Measurements from ENCODE around the gene OR52D1. TPM values are rescaled to one million over a fixed set of nuclear protein-coding genes. Genes with fewer than 3 reads are reported as not detected.

OR52D1 gene
- total and polyA plus RNA-seq, 4 donors, result not detected

GRCh38 chr11:5527716-5528115, 39.2 kb downstream of the OR52D1 start:
- H3K9ac ChIP-seq (ENCODE audit: low read depth in 1 of 2, low read length in 2 of 2), result no peak overlapping the region
- no peaks in the 10 kb centered on the region for H3K9me3 ChIP-seq (ENCODE audit: control insufficient read depth in 4 of 4, low read length in 3 of 4)
- 92% methylated on average over 5 of the region's 5 CpGs for WGBS
- DNase-seq (ENCODE audit: low spot score), result no peak
- no peak overlapping the region for H3K4me3 ChIP-seq (ENCODE audit: low read depth in 1 of 3, low read length in 3 of 3)
- H3K4me1 ChIP-seq (ENCODE audit: control insufficient read depth in 4 of 4, insufficient read depth in 4 of 4, low read length in 3 of 4), result no peaks in the 10 kb centered on the region
- H3K27me3 ChIP-seq (ENCODE audit: control insufficient read depth in 4 of 4, insufficient read depth in 4 of 4, low read length in 3 of 4), result no peaks in the 10 kb centered on the region
- H3K27ac ChIP-seq (ENCODE audit: low read depth in 1 of 2, low read length in 2 of 2), result no peak overlapping the region
- no peaks in the 10 kb centered on the region for H3K36me3 ChIP-seq (ENCODE audit: control insufficient read depth in 4 of 4, insufficient read depth in 3 of 4, low read depth in 1 of 4, low read length in 3 of 4)
- TF ChIP-seq JUND (IDR thresholded peaks at IDR 0.05) (no peak), EGR1 (IDR thresholded peaks at IDR 0.05; ENCODE audit: low read depth in 2 of 2) (no peak), RXRA (IDR thresholded peaks at IDR 0.05) (no peak), RAD21 (IDR thresholded peaks at IDR 0.05) (no peak), FOXA1 (IDR thresholded peaks at IDR 0.05) (no peak), TAF1 (conservative IDR thresholded peaks at IDR 0.05) (no peak), ATF3 (IDR thresholded peaks at IDR 0.05) (no peak), REST (IDR thresholded peaks at IDR 0.05) (no peak), SP1 (IDR thresholded peaks at IDR 0.05) (no peak), FOXA2 (IDR thresholded peaks at IDR 0.05) (no peak), YY1 (IDR thresholded peaks at IDR 0.05) (no peak), NR2F2 (IDR thresholded peaks at IDR 0.05) (no peak), HNF4G (IDR thresholded peaks at IDR 0.05) (no peak)

- TF ChIP-seq YY1 (IDR thresholded peaks at IDR 0.05) (no peak), FOXA2 (IDR thresholded peaks at IDR 0.05) (no peak), HNF4A (conservative IDR thresholded peaks at IDR 0.05) (no peak), FOXA1 (IDR thresholded peaks at IDR 0.05) (no peak), EGR1 (IDR thresholded peaks at IDR 0.05; ENCODE audit: low read depth in 2 of 2) (no peak), JUND (IDR thresholded peaks at IDR 0.05) (no peak), REST (IDR thresholded peaks at IDR 0.05) (no peak), RXRA (IDR thresholded peaks at IDR 0.05) (no peak), HNF4G (IDR thresholded peaks at IDR 0.05) (no peak), MAX (IDR thresholded peaks at IDR 0.05) (no peak), TAF1 (conservative IDR thresholded peaks at IDR 0.05) (no peak), ZBTB33 (IDR thresholded peaks at IDR 0.05) (no peak), ATF3 (IDR thresholded peaks at IDR 0.05) (no peak), CTCF (IDR thresholded peaks at IDR 0.05; ENCODE audit: low read depth, low read length, missing input control) (no peak), RAD21 (IDR thresholded peaks at IDR 0.05) (no peak), SP1 (IDR thresholded peaks at IDR 0.05) (no peak), NR2F2 (IDR thresholded peaks at IDR 0.05) (no peak), GABPA (IDR thresholded peaks at IDR 0.05 in 1 of 2, conservative IDR thresholded peaks at IDR 0.05 in 1 of 2) (no peak)
- no peak overlapping the region for H3K4me3 ChIP-seq (ENCODE audit: low read depth in 1 of 3, low read length in 3 of 3)
- H3K27me3 ChIP-seq (ENCODE audit: control insufficient read depth in 4 of 4, insufficient read depth in 4 of 4, low read length in 3 of 4), result no peaks in the 10 kb centered on the region
- H3K36me3 ChIP-seq (ENCODE audit: control insufficient read depth in 4 of 4, insufficient read depth in 3 of 4, low read depth in 1 of 4, low read length in 3 of 4), result no peaks in the 10 kb centered on the region
- no peaks in the 10 kb centered on the region for H3K9me3 ChIP-seq (ENCODE audit: control insufficient read depth in 4 of 4, low read length in 3 of 4)
- 63% methylated on average over 1 of the region's 1 CpG for WGBS
- H3K27ac ChIP-seq (ENCODE audit: low read depth in 1 of 2, low read length in 2 of 2), result no peak overlapping the region
- H3K9ac ChIP-seq (ENCODE audit: low read depth in 1 of 2, low read length in 2 of 2), result no peak overlapping the region
- H3K4me1 ChIP-seq (ENCODE audit: control insufficient read depth in 4 of 4, insufficient read depth in 4 of 4, low read length in 3 of 4), result no peaks in the 10 kb centered on the region
- no peak for DNase-seq (ENCODE audit: low spot score)
These were observed 40.0 kb downstream of the OR52D1 start for GRCh38 chr11:5528495-5528894.

Measured in liver (tissue), 9 donors.